Measurements from ENCODE around the gene SARDH. TPM values are rescaled to one million over a fixed set of nuclear protein-coding genes. Genes with fewer than 3 reads are reported as not detected.

Gene SARDH
- total RNA-seq, 2 donors from 2014 or later = 8.4 to 11.2 TPM

DNA sequence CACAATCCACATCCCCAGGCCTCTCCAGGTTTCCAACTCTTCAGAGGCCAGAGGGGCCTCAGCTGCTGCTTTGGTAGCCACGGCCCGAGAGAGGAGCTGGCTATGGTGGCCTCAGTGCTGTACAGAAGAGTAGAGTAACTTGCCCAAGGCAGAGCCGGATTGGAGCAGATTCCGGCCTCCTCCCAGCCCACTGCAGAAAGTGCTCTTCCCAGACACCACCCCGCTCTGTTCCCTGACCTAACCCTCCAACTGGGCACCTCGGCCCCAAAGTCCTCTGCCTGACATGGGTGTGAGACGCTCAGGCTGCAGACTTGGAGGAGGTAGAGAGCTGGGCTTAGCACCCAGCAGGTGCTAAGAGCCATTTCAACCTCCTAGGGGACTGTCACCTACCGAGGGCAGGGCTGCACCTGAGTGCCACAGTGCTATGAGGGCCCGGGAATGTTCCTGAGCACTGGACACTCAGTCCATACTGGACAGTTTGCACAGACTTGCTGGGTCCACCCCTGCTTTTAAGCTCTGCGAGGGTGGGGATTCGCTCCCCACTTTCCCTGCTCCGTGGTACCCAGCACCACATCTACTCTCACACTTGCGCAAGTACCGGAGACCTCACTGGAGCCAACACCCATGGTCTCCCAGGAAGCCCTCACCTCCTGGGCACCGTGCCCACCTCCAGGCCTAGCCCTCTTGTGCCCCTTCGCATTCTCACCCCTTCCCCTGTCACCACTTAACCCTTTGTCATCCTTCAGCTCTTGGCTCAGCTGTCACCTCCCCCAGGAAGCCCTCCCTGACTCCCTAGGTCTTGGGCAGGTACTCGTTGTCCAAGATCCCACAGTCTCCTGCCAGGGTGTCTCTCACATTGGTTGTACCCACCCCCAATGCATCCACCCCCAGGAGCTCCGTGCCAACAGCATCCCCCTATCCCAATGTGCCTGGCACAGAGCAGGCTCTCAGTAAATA is 52.2 kb downstream of the SARDH start:
- Mint-ChIP-seq H3K27ac (no peak overlapping the region), H3K9me3 (no peaks in the 10 kb centered on the region), H3K4me1 (no peaks in the 10 kb centered on the region), H3K36me3 (ENCODE audit: low read depth) (no peaks in the 10 kb centered on the region), H3K27me3 (ENCODE audit: insufficient read depth) (no peaks in the 10 kb centered on the region), H3K4me3 (no peak overlapping the region)
- H3K27ac ChIP-seq (ENCODE audit: low read depth, low read length) = no peak overlapping the region
- TF ChIP-seq CTCF (conservative IDR thresholded peaks at IDR 0.05) = no peak
- DNase-seq = no peak
- H3K4me3 ChIP-seq (ENCODE audit: low read length) = no peak overlapping the region
- H3K9ac ChIP-seq (ENCODE audit: extremely low read depth, low read length, poor library complexity, severe bottlenecking) = no peak overlapping the region
- H3K4me1 ChIP-seq (ENCODE audit: control insufficient read depth, insufficient read depth, low read length) = no peaks in the 10 kb centered on the region
- no peaks in the 10 kb centered on the region for H3K27me3 ChIP-seq (ENCODE audit: control insufficient read depth, insufficient read depth, low read length, poor library complexity, severe bottlenecking)
- no peaks in the 10 kb centered on the region for H3K36me3 ChIP-seq (ENCODE audit: control insufficient read depth, insufficient read depth, low read length)
- no peaks in the 10 kb centered on the region for H3K9me3 ChIP-seq (ENCODE audit: control insufficient read depth, low read length)
- 89 to 90% methylated on average over 14 to 18 of the region's 18 CpGs for WGBS, 2 experiments (ENCODE audit: insufficient coverage in 1 of 2, insufficient read length in 1 of 2)

GRCh38 chr9:133684936-133685361 is 53.2 kb downstream of the SARDH start:
- DNase-seq = no peak
- no peak overlapping the region for H3K27ac ChIP-seq (ENCODE audit: low read depth, low read length)

More at GRCh38 chr9:133684936-133685361, 53.2 kb downstream of the SARDH start:
- Histone ChIP-seq H3K27me3 (ENCODE audit: control insufficient read depth, insufficient read depth, low read length, poor library complexity, severe bottlenecking) (no peaks in the 10 kb centered on the region), H3K4me1 (ENCODE audit: control insufficient read depth, insufficient read depth, low read length) (no peaks in the 10 kb centered on the region), H3K4me3 (ENCODE audit: low read length) (no peak overlapping the region), H3K9me3 (ENCODE audit: control insufficient read depth, low read length) (no peaks in the 10 kb centered on the region), H3K9ac (ENCODE audit: extremely low read depth, low read length, poor library complexity, severe bottlenecking) (no peak overlapping the region), H3K36me3 (ENCODE audit: control insufficient read depth, insufficient read depth, low read length) (no peaks in the 10 kb centered on the region)
- WGBS, 2 experiments (ENCODE audit: insufficient coverage in 1 of 2, insufficient read length in 1 of 2) = 93 to 98% methylated on average over 7 to 17 of the region's 17 CpGs
- Mint-ChIP-seq H3K27me3 (ENCODE audit: insufficient read depth) (no peaks in the 10 kb centered on the region), H3K27ac (no peak overlapping the region), H3K4me3 (no peak overlapping the region), H3K4me1 (no peaks in the 10 kb centered on the region), H3K36me3 (ENCODE audit: low read depth) (no peaks in the 10 kb centered on the region), H3K9me3 (no peaks in the 10 kb centered on the region)
- no peak for TF ChIP-seq CTCF (conservative IDR thresholded peaks at IDR 0.05)

Data from endodermal cell (in vitro differentiated cells).